HG03097 (cell line): ENCODE measurements around the gene TMEM131L.
"Not testable (repeated sequence)": the region's sequence is repeated elsewhere in the genome, so short reads cannot be mapped to it uniquely, and the experiment has no call there.

Source experiments
- ATAC-seq: cut with Tn5 transposase; IDR thresholded peaks from one replicate; pipeline ENCODE4 v1.9.1; 2021; ENCODE audit not compliant: unreplicated experiment, low FRiP score

The TMEM131L gene

DNA sequence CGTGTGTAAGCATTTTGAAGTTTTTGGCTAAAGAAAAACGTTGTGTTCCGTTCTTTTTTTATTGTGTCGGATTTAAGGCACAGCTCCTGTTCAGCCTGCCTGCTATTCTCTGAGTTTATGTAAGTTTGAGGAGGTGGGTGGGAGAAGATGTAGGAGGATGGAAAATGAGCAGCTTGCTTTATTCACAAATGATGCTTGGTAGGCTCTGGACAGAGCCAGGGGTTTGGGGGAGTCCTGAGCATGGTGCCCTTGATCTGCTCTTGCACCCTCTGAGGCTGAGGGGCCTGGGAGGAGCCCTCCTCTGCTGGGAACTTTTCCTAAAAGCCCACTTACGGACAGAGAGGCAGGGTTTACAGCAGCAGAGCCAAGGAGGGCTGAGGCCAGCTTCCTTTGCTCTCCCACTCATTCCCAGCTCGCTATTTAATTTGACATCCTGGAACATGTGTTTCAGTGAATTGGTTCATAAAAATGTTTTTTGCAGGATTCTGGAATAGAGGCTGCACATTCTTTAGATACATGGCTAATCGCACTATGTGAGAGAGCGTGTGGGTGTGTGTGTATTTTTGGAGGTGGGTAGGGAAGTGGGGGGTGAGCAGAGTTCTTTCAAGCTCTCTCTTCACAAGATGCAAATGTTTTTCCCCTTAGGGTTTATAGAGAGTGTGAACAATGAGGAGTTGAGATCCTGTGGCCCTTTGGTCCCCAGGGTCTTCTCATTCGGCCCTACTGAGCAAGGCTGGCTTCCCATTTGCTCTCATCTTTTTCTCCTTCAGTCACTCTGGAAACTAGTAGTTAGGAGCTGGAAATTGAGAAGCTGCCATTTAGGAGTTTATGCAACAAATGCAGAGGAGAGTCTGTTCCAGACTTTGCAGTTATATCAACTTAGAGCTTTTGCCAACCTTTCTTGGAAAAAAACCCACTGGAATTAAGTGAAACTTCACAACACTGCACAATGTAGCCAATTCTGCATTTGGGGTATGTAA lies 32.1 kb downstream of the TMEM131L start:
- ATAC-seq, result peak; percentile 53

DNA sequence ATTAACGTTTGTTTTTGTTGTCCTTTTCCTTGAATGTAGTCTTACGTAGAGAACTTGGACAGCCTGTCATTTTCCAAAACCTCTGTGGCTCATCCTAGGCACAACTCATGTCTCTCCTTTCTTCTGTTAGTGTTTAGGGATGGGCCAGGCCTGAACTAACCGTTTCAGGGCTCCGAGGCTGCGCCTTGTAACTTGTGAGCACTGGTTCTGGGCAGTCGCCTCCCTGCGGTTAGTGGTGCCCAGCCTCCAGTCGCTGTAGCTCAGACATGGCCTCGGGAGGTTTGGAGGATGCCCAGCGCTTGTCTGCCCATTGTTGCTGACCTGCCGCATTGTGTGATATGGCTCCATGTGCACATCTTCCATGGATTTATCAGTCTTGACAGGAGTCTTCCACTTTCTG lies 32.8 kb downstream of the TMEM131L start:
- no peak for ATAC-seq

DNA sequence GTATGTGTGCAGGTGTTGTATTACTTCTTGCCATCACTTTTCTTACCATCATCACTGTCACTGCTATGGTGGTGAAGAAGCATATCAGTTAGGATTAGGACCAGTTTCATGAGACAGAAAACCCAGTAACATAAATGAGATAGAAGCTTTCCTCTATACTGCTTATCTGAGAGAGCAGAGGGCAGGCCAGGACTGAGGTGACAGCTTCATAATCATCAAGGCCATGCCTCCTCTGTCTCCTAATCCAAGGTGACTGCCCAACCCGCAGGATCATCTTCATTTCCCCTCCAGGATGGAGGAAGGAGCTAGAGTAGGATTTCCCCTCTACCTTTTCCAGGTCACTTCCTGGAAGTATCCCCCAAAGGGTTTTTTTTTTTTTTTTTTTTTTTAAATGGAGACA lies 35.4 kb downstream of the TMEM131L start:
- ATAC-seq, result no peak

DNA sequence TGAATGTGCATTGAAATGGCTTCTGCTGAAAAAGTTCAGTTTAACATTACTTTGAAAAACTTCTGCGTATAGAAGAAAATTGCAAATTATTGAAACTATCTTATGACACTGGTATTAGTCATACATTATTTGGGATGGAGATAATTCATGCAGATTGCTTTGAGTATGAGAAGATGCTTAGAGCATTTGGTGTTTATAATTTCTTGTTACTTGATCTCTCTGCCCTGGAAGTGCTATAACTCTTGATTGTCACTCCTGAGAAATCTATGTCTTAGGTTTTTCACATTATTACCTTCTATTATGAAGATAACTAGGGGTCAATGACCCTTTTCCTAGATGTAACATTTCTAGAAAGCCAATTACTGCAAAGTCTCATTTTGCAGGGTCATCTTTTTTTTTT lies 36.4 kb downstream of the TMEM131L start:
- ATAC-seq, result no peak

DNA sequence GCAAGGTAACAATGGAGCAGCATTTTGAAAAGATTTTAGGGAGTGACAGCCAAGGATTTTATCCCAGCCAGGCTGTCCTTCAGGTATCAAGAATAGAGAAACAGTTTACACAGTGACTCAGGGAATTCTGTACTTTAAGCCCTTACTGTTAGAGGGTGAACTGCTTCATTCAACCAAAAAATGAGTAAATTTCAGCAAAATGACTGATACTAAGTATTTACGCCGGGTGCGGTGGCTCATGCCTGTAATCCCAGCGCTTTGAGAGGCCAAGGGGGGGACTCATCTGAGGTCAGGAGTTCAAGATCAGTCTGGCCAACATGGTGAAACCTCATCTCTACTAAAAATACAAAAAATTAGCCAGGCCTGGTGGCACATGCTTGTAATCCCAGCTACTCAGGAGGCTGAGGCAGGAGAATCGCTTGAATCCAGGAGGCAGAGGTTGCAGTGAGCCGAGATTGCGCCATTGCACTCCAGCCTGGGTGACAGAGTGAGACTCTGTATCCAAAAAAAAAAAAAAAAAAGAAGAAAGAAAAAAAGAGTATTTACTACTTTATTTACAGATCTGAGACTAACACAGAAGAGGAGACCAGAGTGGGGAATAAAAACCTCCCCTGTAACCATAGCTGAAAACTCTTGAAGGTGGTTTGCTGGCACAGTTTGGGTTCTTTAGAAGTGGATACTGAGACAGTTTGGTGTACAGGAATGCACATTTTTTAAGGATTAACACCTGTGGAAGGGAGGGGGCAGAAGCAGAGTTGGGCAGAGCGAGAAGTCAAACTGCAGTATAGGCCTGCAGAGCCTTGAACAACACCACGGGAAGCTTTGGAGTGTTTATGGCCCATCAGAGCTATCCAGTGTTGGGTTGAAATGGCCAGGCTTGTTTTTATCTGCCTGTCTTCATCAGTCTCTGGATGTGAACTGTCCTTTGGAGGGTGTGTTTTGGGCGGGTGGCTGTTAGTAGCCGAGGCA lies 40.5 kb downstream of the TMEM131L start:
- no peak for ATAC-seq

DNA sequence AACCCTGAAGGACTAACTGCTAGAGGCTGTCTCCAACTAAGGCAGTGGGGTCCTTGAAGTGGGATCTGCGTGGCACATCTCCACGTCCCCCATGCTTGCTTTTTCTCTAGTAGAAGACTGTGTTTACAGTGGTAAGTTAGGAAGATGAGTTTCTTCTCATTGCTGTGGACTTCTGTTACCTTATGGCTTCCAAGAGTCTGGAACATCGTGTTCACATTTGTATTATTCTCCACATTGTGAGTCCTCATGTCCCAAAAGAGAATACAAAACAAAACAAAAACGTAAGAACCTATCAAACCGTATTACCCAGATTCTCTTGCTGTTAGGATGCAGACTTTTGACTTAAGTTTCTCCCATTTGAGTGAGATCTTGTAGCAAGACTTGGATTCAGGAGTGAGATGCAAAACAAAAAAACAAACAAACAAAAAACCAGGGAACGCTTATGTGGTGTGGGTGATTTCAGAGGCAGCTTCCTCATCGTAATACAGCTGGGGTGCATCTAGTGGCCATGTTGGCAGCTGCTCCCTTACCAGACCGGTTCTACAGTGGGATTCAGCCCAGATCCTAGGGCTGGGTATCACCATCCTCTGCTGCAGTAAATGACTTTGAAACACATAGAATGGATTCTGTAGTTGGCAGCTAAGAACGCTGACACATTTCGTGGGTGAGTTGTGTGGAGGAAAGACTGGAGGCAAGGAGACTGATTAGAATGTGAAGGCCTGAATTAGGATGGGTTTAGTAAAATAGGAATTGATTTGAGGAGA lies 41.3 kb downstream of the TMEM131L start:
- ATAC-seq, result no peak

DNA sequence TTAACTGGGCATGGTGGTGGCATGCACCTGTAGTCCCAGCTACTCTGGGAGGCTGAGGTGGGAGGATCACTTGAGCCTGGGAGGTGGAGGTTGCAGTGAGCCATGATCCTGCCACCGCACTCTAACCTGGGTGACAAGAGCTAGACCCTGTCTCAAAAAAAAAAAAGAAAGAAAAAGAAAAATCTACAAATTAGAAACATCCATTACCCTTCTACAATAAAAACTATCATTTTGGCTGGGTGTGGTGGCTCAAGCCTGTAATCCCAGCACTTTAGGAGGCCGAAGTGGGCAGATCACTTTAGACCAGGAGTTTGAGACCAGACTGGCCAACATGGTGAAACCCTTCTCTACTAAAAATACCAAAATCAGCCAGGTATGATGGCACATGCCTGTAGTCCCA lies 43.1 kb downstream of the TMEM131L start:
- not testable (repeated sequence) for ATAC-seq

DNA sequence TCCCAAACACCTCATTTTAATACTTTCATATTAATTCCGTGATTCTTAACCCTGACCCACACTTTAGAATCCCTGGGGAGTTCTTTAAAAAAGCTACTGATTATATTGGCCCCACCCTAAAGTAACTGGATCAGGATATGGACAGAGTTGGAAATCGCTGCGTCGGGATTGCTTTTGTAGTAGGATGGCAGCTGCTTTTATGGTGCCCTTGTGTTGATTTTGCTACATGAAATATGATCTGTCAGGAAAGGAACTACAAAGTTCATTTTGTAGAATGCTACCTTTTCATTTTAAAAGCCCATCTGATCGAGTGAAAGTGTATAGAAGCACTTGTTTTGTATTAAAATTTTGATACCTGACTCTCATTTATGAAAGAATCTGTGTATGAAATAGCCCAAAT lies 43.6 kb downstream of the TMEM131L start:
- ATAC-seq, result no peak

DNA sequence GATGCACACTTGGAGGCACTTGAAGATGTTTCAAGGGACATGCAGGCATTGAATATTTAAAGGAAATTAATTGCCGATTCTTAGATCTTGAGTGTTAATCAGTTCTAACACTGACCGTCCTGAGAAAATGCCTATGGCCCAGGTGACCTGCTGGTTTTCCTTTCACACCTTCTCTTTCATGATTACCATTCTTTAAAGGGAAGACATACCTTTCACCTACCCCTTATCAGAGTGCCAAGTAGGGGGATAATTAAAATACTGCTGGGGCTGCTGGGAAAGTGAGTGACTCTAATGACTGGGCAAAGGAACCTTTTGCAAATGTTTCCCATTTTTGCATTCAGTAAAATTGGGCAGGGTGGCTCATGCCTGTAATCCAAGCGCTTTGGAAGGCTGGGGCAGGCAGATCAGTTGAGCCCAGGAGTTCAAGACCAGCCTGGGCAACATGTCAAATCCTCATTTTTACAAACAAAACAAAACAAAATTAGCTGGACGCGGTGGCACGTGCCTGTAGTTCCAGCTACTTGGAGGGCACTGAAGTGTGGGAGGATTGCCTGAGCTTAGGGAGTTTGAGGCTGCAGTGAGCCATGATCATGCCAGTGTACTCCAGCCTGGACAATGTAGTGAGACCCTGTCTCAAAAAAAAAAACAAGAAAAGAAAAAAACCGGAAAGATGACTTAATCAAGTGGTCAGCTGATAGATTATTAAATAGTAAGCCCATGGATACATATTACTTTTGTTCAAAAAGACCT lies 44.3 kb downstream of the TMEM131L start:
- no peak for ATAC-seq

DNA sequence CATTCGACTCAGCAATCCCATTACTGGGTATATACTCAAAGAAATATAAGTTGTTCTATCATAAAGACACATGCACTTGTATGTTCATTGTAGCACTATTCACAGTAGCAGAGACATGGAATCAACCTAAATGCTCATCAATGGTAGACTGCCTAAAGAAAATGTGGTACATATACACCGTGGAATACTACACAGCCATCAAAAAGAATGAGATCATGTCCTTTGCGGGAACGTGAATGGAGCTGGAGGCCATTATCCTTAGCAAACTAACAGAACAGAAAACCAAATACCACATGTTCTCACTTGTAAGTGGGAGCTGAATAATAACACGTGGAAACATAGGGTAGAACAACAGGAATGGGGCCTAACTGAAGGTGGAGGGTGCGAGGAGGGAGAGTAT lies 44.9 kb downstream of the TMEM131L start:
- ATAC-seq, result no peak

DNA sequence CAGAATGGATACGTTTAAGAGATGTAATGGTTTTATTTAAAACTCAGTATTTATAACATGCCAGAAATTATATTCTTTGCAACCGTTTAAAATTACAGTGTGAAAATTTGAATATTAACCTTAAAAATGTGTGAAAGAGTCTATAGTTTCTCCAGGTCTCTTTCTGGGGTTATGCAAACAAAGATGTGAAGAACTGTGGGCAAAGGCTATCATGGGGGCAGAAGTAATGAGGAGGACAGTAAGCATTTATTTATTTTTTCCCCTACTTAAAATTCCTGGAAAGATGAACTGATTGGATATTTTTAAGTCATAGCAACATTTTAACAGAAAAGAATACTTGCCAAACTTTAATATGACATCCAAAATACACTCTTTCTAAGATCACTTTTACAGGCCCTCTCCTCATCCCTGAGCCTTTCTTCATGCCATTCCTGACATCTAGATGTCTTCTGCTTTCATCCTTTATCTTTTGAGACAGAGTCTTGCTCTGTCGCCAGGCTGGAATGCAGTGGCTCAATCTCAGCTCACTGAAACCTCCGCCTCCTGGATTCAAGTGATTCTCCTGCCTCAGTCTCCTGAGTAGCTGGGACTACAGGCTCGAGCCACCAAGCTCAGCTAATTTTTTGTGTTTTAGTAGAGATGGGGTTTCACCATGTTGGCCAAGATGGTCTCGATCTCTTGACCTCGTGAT lies 46.1 kb downstream of the TMEM131L start:
- no peak for ATAC-seq

DNA sequence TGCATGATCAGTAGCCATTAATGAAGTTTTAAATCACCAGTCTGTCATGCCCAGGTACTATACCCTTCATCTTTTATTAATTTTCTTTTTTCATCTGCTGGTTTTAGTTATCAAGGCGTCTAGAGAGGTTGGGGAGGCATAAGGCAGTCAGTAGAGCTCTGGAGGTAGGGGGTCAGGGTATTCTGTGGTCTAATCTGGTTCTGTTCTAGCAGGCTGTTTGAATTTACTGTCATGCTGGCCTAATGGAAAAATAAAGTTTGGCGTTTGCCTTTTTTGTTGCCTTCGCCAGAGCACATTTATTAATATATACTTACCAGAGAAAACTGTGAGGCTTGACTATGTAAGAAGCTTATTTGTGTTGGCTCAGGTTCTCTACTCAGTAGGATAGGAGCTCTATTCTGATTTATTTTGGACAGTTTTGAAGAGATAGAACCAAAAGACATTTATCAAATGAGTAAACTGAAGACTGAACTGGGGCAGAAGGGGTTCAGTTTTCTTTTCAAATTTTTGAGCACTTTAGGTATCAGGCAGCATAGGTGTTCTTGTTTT lies 46.9 kb downstream of the TMEM131L start:
- no peak for ATAC-seq

DNA sequence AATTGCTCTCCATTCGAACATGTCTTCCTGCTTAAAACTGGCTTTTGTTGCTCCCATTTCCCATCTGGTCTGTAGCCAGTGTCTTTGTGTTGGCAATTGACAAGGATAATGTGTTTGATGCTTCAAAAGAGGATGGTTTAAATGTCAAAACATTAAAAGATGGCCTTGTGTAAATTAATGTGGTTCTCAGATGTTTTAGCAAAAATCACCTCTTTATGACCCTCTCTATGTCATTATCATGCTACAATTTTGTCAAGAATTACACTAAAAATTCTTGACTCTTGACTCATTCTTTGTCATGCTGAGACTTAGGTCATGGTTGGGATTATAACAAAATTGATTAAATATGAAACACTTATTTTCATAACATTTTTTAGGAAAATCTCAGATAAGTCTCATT lies 47.4 kb downstream of the TMEM131L start:
- no peak for ATAC-seq

DNA sequence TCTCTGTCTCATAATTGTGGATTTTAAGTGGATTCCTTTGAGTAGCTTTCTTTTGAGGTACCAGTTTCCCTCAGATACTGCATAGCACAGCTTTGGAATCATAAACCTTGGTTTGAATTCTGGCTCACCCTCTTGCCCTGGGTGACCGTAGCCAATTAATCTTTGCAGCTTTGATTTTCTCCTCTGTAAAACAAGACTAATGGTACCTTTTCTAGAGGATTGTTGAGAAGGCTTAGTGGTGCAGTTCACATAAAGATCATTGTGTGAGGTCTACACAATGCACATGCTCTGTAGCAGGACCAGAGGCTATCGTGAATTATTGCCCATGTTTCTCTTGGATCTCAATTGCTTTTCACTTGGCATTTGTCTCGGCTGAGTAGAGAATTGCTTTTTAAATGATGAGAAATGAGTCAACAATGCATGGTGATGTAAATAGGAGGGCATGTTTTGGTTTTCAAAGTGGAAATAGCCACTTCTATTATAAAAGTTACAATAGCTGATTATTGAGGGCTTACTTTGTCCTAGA lies 47.9 kb downstream of the TMEM131L start:
- no peak for ATAC-seq

DNA sequence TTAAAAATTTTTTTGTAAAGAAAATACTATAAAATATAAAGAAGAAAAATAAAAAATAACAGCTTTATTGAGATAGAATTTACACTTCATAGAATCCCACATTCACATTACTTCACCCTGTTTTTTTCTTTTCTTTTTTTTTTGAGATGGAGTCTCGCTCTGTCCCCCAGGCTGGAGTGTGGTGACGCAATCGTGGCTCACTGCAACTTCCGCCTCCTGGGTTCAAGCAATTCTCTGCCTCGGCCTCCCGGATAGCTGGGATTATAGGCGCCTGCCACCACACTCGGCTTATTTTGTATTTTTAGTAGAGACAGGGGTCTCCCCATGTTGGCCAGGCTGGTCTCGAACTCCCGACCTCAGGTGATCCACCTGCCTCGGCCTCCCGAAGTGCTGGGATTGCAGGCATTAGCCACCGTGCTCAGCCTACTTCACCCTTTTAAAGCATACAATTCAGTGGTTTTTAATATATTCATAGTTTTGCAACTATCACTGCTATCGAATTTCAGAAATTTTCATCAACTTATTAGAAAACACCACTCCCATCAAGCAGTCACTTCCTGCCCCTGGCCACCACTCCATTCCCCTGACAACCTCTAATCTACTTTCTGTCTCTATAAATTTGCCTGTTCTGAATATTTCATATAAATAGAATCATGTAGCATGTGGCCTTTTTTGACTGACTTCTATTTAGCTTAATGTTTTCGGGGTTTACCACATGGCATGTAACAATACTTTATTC lies 48.7 kb downstream of the TMEM131L start:
- no peak for ATAC-seq

DNA sequence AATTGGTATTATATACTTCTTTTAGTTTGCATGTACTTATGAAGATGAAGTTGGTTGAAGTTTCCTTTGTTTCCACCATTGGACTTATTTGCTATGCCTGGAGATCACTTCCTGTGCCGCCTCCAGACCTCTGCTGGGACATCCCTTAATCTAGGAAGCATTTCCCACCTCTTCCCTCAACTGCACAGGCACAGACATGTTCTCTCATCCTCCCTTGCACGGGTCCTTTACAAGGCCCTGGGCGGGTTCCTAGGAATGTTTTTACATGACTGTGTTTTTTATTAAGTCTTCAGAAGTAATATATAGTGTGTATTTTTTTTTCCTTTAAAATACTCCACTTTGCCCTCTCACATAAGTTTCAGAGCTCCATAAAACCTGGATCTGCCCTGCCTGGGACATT lies 51.0 kb downstream of the TMEM131L start:
- no peak for ATAC-seq

DNA sequence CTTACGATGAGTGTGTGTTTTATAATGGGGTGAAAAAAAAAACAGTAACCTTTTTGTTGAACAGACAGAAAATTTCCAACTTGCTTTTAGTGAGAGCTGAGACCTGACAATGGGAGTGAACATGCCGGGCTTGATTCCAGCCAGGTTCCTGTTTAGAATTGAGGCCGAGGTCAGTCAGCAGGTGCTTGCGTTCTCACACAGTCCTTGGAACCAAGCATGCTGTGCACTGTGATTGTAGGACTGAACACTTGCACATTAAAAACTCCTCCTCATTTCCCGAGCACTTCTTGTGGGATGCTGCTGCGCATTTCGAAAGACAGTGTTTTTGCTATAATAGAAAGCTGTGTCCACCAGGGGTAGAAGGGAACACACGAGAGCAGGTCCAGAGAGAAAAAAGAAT lies 51.8 kb downstream of the TMEM131L start:
- ATAC-seq, result no peak
